ENCODE data around the gene INPP4A. TPM values are rescaled to one million over a fixed set of nuclear protein-coding genes. Genes with fewer than 3 reads are reported as not detected.

Gene INPP4A
- total RNA-seq, 1 donor from 2014 or later: 18.0 TPM

DNA sequence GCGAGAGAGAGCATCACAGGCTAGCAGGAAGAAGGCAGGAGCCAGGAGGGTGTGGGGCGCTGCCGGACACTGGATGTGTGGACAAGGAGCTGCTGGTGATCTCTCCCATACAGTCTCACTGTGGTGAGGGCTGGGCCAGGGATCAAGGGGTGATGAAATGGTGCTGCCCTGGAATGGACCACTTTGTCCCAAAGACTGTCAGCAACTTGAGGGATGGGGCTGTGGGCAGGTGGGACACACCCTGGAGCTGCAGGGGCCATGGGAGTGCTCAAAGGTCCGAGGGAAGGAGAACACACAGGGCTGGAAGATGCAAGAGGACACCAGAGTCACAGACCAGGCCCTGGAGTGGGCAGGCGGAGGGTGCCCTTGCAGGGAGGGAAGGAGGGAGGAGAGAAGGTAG is 125.7 kb downstream of the INPP4A start:
- H3K27me3 ChIP-seq (ENCODE audit: control insufficient read depth, insufficient read depth, low read length): no peaks in the 10 kb centered on the region
- TF ChIP-seq, protein P1, sequence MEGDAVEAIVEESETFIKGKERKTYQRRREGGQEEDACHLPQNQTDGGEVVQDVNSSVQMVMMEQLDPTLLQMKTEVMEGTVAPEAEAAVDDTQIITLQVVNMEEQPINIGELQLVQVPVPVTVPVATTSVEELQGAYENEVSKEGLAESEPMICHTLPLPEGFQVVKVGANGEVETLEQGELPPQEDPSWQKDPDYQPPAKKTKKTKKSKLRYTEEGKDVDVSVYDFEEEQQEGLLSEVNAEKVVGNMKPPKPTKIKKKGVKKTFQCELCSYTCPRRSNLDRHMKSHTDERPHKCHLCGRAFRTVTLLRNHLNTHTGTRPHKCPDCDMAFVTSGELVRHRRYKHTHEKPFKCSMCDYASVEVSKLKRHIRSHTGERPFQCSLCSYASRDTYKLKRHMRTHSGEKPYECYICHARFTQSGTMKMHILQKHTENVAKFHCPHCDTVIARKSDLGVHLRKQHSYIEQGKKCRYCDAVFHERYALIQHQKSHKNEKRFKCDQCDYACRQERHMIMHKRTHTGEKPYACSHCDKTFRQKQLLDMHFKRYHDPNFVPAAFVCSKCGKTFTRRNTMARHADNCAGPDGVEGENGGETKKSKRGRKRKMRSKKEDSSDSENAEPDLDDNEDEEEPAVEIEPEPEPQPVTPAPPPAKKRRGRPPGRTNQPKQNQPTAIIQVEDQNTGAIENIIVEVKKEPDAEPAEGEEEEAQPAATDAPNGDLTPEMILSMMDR (IDR thresholded peaks at IDR 0.05; ENCODE audit: insufficient read depth, low read length, poor library complexity, severe bottlenecking): no peak
- H3K36me3 ChIP-seq (ENCODE audit: control insufficient read depth, insufficient read depth, low read length): peaks cover 3% of the 10 kb centered on the region
- H3K4me3 ChIP-seq (ENCODE audit: low read depth, low read length): no peak overlapping the region
- no peak for DNase-seq (ENCODE audit: low read depth)

DNA sequence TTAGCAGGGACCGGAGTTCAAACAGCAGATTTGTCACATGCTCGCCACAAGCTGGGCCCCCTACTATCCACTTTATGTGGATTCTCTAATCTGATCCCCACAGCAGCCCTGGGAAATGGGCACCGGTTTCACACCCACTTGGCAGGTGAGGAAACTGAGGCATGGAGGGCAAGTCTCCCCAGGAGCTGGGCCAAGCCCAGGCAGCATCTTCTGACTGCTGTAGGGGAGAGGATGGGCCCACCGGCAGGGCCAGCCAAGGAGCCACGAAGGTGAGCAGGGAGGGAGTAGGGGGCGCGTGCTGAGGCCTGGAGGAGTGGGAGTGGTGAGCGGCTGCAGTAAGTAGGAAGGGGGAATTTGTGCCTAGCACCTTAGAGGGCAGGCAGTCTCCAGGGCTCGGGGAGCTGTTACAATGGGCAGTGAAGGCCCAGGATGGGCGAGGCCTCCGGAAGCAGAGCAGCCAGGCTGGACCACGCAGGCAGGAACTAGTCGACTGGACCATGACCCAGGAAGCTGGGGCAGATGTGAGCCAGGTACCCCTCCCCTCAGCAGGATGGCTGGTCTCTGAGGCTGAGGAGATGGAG is 126.6 kb downstream of the INPP4A start:
- Histone ChIP-seq H3K27me3 (ENCODE audit: control insufficient read depth, insufficient read depth, low read length) (no peaks in the 10 kb centered on the region), H3K36me3 (ENCODE audit: control insufficient read depth, insufficient read depth, low read length) (peaks cover 3% of the 10 kb centered on the region), H3K4me3 (ENCODE audit: low read depth, low read length) (no peak overlapping the region)
- TF ChIP-seq, protein P1 (IDR thresholded peaks at IDR 0.05; ENCODE audit: insufficient read depth, low read length, poor library complexity, severe bottlenecking): no peak
- DNase-seq (ENCODE audit: low read depth): no peak

DNA sequence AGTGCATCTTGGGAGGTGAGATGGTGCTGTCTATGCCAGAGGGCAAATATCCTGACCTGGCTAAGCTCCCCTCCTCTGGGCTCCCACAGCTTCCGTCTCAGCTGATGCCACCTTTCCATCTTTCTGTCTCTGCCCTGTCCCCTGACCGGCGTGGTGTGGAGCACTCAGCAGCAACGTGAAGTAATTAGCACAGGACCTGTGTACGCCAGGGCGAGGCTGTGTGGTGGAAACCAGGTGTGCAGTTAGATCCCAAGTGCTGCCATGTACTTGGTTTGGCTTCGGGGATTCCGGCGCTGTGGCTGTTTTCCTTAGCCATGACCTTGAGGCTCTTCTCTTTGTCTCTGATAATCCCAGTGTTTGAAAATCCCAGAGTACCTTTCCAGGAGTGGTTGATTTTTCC is 127.1 kb downstream of the INPP4A start:
- no peak for DNase-seq (ENCODE audit: low read depth)
- H3K27me3 ChIP-seq (ENCODE audit: control insufficient read depth, insufficient read depth, low read length): no peaks in the 10 kb centered on the region
- H3K4me3 ChIP-seq (ENCODE audit: low read depth, low read length): no peak overlapping the region
- TF ChIP-seq, protein P1 (IDR thresholded peaks at IDR 0.05; ENCODE audit: insufficient read depth, low read length, poor library complexity, severe bottlenecking): no peak
- peaks cover 3% of the 10 kb centered on the region for H3K36me3 ChIP-seq (ENCODE audit: control insufficient read depth, insufficient read depth, low read length)

DNA sequence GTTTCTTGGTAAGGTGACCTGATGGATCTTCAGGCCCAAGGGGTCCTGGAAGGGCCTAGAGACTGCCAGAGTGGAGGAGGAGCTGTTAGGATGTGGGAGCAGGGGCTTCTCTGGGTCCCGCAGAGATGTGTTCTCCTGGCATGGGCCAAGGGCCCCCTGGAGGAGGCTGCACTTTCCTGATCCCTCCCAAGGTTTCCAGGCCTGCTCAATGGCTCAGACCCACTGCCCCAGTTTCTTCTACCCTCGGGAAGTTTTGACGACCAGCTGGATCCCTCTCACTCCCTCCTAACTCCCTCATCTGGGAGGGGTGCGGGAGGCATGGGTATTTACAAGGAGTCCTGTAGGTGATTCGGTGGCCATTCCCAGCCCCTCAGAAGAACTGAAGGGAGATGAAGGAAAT is 127.6 kb downstream of the INPP4A start:
- no peak for DNase-seq (ENCODE audit: low read depth)
- TF ChIP-seq, protein P1 (IDR thresholded peaks at IDR 0.05; ENCODE audit: insufficient read depth, low read length, poor library complexity, severe bottlenecking): no peak
- H3K27me3 ChIP-seq (ENCODE audit: control insufficient read depth, insufficient read depth, low read length): no peaks in the 10 kb centered on the region
- no peak overlapping the region for H3K4me3 ChIP-seq (ENCODE audit: low read depth, low read length)
- H3K36me3 ChIP-seq (ENCODE audit: control insufficient read depth, insufficient read depth, low read length): peaks cover 3% of the 10 kb centered on the region

DNA sequence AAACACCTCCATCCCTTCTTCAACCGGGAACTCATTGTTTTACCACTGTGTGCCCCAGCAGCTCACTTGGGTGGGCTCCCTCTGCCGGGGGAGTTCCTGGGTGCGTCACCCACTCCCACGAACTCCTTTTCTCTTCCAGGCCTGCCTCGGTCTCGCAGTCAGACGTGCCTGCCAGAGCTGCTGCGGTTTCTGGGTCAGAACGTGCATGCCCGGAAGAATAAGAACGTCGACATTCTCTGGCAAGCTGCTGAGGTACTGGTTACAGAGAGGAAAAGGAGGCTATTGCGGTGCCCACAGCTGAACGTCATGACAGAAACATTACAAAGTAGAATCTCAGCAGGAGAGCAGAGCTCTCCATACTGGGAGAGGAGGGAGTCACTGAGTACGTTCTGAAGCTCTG is 128.0 kb downstream of the INPP4A start:
- no peak overlapping the region for H3K4me3 ChIP-seq (ENCODE audit: low read depth, low read length)
- H3K36me3 ChIP-seq (ENCODE audit: control insufficient read depth, insufficient read depth, low read length): peaks cover 3% of the 10 kb centered on the region
- H3K27me3 ChIP-seq (ENCODE audit: control insufficient read depth, insufficient read depth, low read length): no peaks in the 10 kb centered on the region
- no peak for DNase-seq (ENCODE audit: low read depth)
- TF ChIP-seq, protein P1 (IDR thresholded peaks at IDR 0.05; ENCODE audit: insufficient read depth, low read length, poor library complexity, severe bottlenecking): no peak

DNA sequence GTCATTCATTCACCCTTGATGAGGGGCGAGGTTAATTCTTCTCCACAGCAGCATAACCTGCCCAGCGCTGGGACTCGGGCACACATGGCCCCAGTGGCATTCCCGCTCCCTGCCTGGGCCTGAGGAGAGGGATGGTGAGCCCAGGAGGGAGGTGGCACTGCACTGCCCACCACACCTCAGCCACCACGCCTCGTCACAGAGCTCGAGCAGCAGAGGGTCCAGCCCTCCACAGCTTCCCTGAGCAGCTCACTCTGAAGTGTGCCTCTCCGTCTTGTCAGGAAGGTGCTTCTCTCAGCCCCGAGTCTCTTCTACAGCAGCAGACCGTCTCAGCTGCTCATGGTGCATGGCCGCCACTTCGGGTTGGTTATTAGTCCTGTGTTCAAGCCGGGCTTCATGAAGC is 128.8 kb downstream of the INPP4A start:
- H3K4me3 ChIP-seq (ENCODE audit: low read depth, low read length): no peak overlapping the region
- H3K27me3 ChIP-seq (ENCODE audit: control insufficient read depth, insufficient read depth, low read length): no peaks in the 10 kb centered on the region
- H3K36me3 ChIP-seq (ENCODE audit: control insufficient read depth, insufficient read depth, low read length): peaks cover 3% of the 10 kb centered on the region
- TF ChIP-seq, protein P1 (IDR thresholded peaks at IDR 0.05; ENCODE audit: insufficient read depth, low read length, poor library complexity, severe bottlenecking): no peak
- no peak for DNase-seq (ENCODE audit: low read depth)
